Fibroblast of pulmonary artery (primary cell): Measurements from ENCODE around the gene GLI3.

Experiments
- DNase-seq: peaks from one replicate; pipeline ENCODE4 v3.0.0-alpha.2; 2010; ENCODE audit warnings: low read depth
- H3K4me3 ChIP-seq: replicated peaks from 2 replicates; pipeline ENCODE4 v1.5.1; 2011; ENCODE audit warnings: low read depth, mild to moderate bottlenecking, control low read depth, low read length, moderate library complexity
- CTCF ChIP-seq: IDR thresholded peaks from 2 replicates; pipeline ENCODE4 v1.5.1; 2011; ENCODE audit warnings: mild to moderate bottlenecking, control low read depth, low read length, inconsistent platforms; ENCODE audit errors: missing control alignments

GLI3 gene

DNA sequence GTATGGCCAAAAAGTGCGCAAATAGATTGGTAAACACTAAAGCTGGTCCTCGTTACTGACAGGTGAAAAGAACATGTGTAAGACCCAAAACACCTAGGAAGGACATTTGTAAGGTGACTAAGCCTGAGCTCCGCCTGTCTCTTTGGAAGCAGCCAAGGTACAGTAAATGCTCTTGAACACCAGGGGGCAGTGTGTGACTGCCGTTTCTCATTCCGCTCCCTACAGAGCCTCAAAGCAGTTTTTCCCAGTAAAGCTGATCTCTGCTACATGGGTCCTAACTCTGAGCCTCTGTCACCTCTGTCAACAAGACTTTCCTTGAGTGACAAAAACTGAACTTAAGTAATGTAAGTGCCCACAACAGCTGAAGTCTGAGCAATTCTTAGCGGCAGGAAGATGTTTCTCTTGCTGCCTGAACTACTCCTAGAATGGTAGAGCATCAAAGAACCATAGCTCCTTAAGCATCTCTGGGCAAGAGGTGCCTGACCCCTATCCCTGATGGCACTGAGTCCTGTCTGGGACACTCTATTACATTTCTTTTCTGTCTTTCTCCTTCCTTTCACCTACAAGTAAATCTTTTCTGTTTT lies 296.2 kb downstream of the GLI3 start:
- DNase-seq = peak; percentile 86
- TF ChIP-seq CTCF = peak; percentile 91
- H3K4me3 ChIP-seq = no peak overlapping the region

DNA sequence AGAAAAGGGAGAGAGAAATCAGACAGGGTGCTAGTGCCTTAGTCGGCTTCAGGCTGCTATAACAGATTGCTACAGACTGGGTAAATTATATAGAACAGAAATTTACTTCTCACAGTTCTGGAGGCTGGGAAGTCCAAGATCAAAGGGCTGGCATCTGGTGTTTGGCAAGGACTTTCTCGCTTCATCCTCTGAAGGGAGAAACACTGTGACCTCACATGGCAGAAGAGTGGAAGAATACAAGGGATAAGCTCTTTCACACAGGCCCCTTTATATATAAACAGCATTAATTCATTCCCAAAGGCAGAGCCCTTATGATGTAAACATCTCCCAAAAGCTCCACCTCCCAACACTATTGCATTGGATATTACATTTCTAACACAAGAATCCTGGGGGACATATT lies 298.6 kb downstream of the GLI3 start:
- H3K4me3 ChIP-seq = no peak overlapping the region
- DNase-seq = no peak
- TF ChIP-seq CTCF = no peak

- DNase-seq = no peak
- no peak overlapping the region for H3K4me3 ChIP-seq
- no peak for TF ChIP-seq CTCF
Observed at GRCh38 chr7:41933427-41933826, 303.6 kb downstream of the GLI3 start.

DNA sequence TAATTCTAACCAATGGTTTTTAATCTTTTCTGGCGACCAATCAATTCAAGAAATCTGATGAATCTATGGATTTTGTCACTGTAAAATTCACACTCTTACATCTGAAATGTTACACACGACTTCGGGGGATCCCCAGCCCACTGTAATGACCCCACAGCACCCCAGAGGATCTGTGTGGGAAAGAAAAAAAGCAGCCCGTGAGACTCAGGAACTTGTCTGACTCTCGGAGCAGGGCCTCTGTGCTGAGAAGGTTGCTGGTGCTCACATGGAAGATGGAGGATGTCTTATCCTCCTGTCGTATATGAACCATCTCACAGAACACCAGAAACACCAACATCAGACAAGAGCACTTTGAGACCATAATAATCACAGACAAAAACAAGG lies 305.8 kb downstream of the GLI3 start:
- TF ChIP-seq CTCF = no peak
- DNase-seq = no peak
- H3K4me3 ChIP-seq = no peak overlapping the region

GRCh38 chr7:41930538-41931262 lies 306.3 kb downstream of the GLI3 start:
- TF ChIP-seq CTCF = no peak
- H3K4me3 ChIP-seq = no peak overlapping the region
- peak; percentile 73 for DNase-seq

DNA sequence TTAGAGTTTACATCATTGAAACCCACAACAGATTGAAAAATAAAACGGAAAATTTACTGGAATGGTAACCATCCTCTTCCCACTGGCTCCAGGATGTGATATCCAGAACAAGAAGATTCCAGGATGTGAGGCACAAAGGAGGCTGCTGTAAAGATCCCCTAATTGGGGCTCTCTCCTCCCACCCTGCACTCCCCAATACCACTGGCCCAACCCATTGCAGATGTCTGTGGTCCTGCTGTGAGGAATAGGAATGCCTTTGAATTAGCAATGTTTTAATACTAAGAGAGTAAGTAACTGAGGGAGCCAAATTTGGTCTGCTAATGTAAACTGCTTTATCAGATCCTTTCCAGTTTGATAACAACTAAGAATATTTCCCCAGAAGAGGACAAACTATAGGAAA lies 308.2 kb downstream of the GLI3 start:
- TF ChIP-seq CTCF = no peak
- no peak for DNase-seq
- no peak overlapping the region for H3K4me3 ChIP-seq

DNA sequence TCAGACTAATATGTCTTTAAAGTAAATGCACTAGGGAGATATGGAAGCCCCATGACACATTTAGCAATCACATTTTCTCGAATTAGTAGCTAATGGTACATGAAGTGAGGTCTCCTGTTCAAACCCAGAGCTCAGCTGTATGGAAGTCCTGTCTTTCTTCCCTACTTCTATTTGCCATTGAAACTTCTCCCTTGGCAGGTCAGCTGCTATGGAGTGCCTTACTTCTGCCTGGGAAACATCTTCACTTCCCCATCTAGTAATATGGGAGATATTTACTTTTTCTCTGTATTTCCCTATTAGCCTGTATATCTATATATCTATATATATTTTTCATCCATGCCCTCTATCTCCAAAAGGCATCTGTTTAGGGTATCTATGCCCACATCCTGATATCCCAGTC lies 308.8 kb downstream of the GLI3 start:
- DNase-seq = no peak
- no peak overlapping the region for H3K4me3 ChIP-seq
- TF ChIP-seq CTCF = no peak
